Measurements from ENCODE around the gene TPRX1.
"Not testable (repeated sequence)": the region's sequence is repeated elsewhere in the genome, so short reads cannot be mapped to it uniquely, and the experiment has no call there.

Gene TPRX1, protein sequence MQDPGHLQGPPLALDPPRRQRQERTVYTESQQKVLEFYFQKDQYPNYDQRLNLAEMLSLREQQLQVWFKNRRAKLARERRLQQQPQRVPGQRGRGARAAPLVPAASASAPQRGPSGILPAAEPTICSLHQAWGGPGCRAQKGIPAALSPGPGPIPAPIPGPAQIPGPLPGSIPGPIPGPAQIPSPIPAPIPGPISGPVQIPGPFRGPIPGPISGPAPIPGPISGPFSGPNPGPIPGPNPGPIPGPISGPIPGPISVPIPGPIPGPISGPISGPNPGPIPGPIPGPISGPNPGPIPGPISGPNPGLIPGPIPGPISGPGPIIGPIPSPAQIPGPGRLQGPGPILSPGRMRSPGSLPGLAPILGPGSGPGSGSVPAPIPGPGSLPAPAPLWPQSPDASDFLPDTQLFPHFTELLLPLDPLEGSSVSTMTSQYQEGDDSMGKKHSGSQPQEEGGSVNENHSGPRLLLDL

GRCh38 chr19:47804451-47804850 lies at the start of gene TPRX1:
Gene TPRX1 (minus strand): TSS chr19:47804551. CDS start chr19:47804539, 12 bp downstream.
- H3K9me3 Mint-ChIP-seq; H3K27ac Mint-ChIP-seq; H3K4me1 Mint-ChIP-seq (ENCODE audit: low read depth); H3K27me3 Mint-ChIP-seq; H3K36me3 Mint-ChIP-seq (ENCODE audit: low read depth); intact Hi-C loops (cut with micrococcal nuclease); H3K4me3 Mint-ChIP-seq: not testable (repeated sequence)

DNA sequence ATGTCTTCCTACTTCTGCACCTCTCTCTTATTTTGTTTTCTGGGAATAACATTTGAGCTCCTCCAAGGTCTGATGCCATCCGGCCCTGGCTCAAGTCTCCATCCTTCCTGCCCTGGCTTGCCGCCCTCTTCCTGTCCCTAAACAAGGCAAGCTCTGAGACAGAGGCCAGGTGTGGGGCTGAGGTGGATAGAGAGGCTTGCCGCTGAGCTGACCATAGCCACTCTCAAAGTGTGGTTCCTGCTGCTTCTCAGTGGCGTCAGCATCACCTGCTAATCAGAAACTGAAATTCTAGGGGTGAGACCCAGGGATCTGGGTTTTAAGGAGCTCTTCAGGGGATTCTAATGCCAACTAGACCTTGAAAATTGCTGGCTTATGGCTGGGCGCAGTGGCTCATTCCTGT lies 48.7 kb upstream of the TPRX1 start:
- Mint-ChIP-seq H3K27ac (no peak overlapping the region), H3K4me1 (ENCODE audit: low read depth) (peaks cover 8% of the 10 kb centered on the region), H3K4me3 (no peak overlapping the region), H3K36me3 (ENCODE audit: low read depth) (no peaks in the 10 kb centered on the region), H3K9me3 (no peaks in the 10 kb centered on the region), H3K27me3 (peaks cover 57% of the 10 kb centered on the region)
- intact Hi-C loops (cut with micrococcal nuclease): no loop called here

- Mint-ChIP-seq H3K4me3 (no peak overlapping the region), H3K9me3 (no peaks in the 10 kb centered on the region), H3K36me3 (ENCODE audit: low read depth) (no peaks in the 10 kb centered on the region), H3K27me3 (peaks cover 53% of the 10 kb centered on the region), H3K4me1 (ENCODE audit: low read depth) (peaks cover 8% of the 10 kb centered on the region), H3K27ac (no peak overlapping the region)
- intact Hi-C loops (cut with micrococcal nuclease): no loop called here
Measured at GRCh38 chr19:47848823-47849473, 44.6 kb upstream of the TPRX1 start.

GRCh38 chr19:47848425-47848822 lies 44.1 kb upstream of the TPRX1 start:
- no peaks in the 10 kb centered on the region for H3K9me3 Mint-ChIP-seq
- no peaks in the 10 kb centered on the region for H3K36me3 Mint-ChIP-seq (ENCODE audit: low read depth)
- H3K27me3 Mint-ChIP-seq: peaks cover 49% of the 10 kb centered on the region
- intact Hi-C loops (cut with micrococcal nuclease): no loop called here
- H3K4me3 Mint-ChIP-seq: no peak overlapping the region
- no peak overlapping the region for H3K27ac Mint-ChIP-seq
- H3K4me1 Mint-ChIP-seq (ENCODE audit: low read depth): peaks cover 8% of the 10 kb centered on the region

GRCh38 chr19:47842941-47843340 lies 38.6 kb upstream of the TPRX1 start:
- H3K27me3 Mint-ChIP-seq: peaks cover 12% of the 10 kb centered on the region
- H3K4me1 Mint-ChIP-seq (ENCODE audit: low read depth): no peaks in the 10 kb centered on the region
- intact Hi-C loops (cut with micrococcal nuclease): no loop called here
- no peak overlapping the region for H3K4me3 Mint-ChIP-seq
- no peaks in the 10 kb centered on the region for H3K36me3 Mint-ChIP-seq (ENCODE audit: low read depth)
- no peak overlapping the region for H3K27ac Mint-ChIP-seq
- H3K9me3 Mint-ChIP-seq: no peaks in the 10 kb centered on the region

GRCh38 chr19:47839913-47840312 lies 35.6 kb upstream of the TPRX1 start:
- Mint-ChIP-seq H3K27me3 (peaks cover 4% of the 10 kb centered on the region), H3K9me3 (no peaks in the 10 kb centered on the region), H3K4me3 (no peak overlapping the region), H3K27ac (no peak overlapping the region), H3K4me1 (ENCODE audit: low read depth) (no peaks in the 10 kb centered on the region), H3K36me3 (ENCODE audit: low read depth) (no peaks in the 10 kb centered on the region)
- intact Hi-C loops (cut with micrococcal nuclease): no loop called here

DNA sequence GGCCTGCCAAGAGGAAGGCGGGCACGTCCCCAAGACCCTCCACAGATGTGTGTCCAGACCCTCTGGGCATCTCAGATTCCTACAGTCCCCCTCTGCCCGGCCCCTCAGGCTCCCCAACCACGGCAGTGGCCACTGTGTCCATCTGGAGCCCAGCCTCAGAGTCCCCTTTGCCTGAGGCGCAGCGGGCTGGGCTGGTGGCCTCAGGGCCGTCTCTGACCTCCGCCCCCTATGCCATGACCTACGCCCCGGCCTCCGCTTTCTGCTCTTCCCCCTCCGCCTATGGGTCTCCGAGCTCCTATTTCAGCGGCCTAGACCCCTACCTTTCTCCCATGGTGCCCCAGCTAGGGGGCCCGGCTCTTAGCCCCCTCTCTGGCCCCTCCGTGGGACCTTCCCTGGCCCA lies 35.1 kb upstream of the TPRX1 start:
- Mint-ChIP-seq H3K4me1 (ENCODE audit: low read depth) (no peaks in the 10 kb centered on the region), H3K27ac (no peak overlapping the region), H3K9me3 (no peaks in the 10 kb centered on the region)

GRCh38 chr19:47836038-47836437 lies 31.7 kb upstream of the TPRX1 start:
- intact Hi-C loops (cut with micrococcal nuclease): no loop called here
- H3K36me3 Mint-ChIP-seq (ENCODE audit: low read depth): no peaks in the 10 kb centered on the region
- no peak overlapping the region for H3K27ac Mint-ChIP-seq
- no peaks in the 10 kb centered on the region for H3K4me1 Mint-ChIP-seq (ENCODE audit: low read depth)
- H3K4me3 Mint-ChIP-seq: no peak overlapping the region
- peaks cover 1% of the 10 kb centered on the region for H3K27me3 Mint-ChIP-seq
- no peaks in the 10 kb centered on the region for H3K9me3 Mint-ChIP-seq

More for the DNA sequence above, 35.1 kb upstream of the TPRX1 start:
- intact Hi-C loops (cut with micrococcal nuclease): no loop called here
- H3K4me3 Mint-ChIP-seq: no peak overlapping the region
- peaks cover 4% of the 10 kb centered on the region for H3K27me3 Mint-ChIP-seq
- H3K36me3 Mint-ChIP-seq (ENCODE audit: low read depth): no peaks in the 10 kb centered on the region

- Mint-ChIP-seq H3K27me3 (peaks cover 8% of the 10 kb centered on the region), H3K9me3 (no peaks in the 10 kb centered on the region), H3K36me3 (ENCODE audit: low read depth) (no peaks in the 10 kb centered on the region), H3K27ac (no peak overlapping the region), H3K4me1 (ENCODE audit: low read depth) (no peaks in the 10 kb centered on the region), H3K4me3 (no peak overlapping the region)
- intact Hi-C loops (cut with micrococcal nuclease): no loop called here
Measured at GRCh38 chr19:47832723-47833122, 28.4 kb upstream of the TPRX1 start.

- Mint-ChIP-seq H3K27ac (no peak overlapping the region), H3K4me3 (no peak overlapping the region), H3K9me3 (peaks cover 9% of the 10 kb centered on the region)
Measured at GRCh38 chr19:47826800-47827199, 22.4 kb upstream of the TPRX1 start.

GRCh38 chr19:47824396-47824795 lies 20.0 kb upstream of the TPRX1 start:
- H3K9me3 Mint-ChIP-seq: peaks cover 9% of the 10 kb centered on the region
- intact Hi-C loops (cut with micrococcal nuclease): no loop called here
- no peak overlapping the region for H3K4me3 Mint-ChIP-seq
- no peak overlapping the region for H3K27ac Mint-ChIP-seq
- H3K36me3 Mint-ChIP-seq (ENCODE audit: low read depth): no peaks in the 10 kb centered on the region
- peaks cover 31% of the 10 kb centered on the region for H3K27me3 Mint-ChIP-seq
- H3K4me1 Mint-ChIP-seq (ENCODE audit: low read depth): peaks cover 8% of the 10 kb centered on the region

More at GRCh38 chr19:47826800-47827199, 22.4 kb upstream of the TPRX1 start:
- H3K4me1 Mint-ChIP-seq (ENCODE audit: low read depth): no peaks in the 10 kb centered on the region
- H3K36me3 Mint-ChIP-seq (ENCODE audit: low read depth): no peaks in the 10 kb centered on the region
- peaks cover 11% of the 10 kb centered on the region for H3K27me3 Mint-ChIP-seq
- intact Hi-C loops (cut with micrococcal nuclease): no loop called here

GRCh38 chr19:47821460-47822020 lies 17.2 kb upstream of the TPRX1 start, which contains the start of gene CRX:
Gene CRX (plus strand): TSS chr19:47821937. CDS start chr19:47834444, 12,507 bp downstream.
- Mint-ChIP-seq H3K27me3 (peaks cover 34% of the 10 kb centered on the region), H3K9me3 (peaks cover under 1% of the 10 kb centered on the region), H3K36me3 (ENCODE audit: low read depth) (no peaks in the 10 kb centered on the region), H3K27ac (no peak within 1 kb of the TSS), H3K4me3 (no peak within 1 kb of the TSS), H3K4me1 (ENCODE audit: low read depth) (peaks cover 8% of the 10 kb centered on the region)
- intact Hi-C loops (cut with micrococcal nuclease): no loop called here

DNA sequence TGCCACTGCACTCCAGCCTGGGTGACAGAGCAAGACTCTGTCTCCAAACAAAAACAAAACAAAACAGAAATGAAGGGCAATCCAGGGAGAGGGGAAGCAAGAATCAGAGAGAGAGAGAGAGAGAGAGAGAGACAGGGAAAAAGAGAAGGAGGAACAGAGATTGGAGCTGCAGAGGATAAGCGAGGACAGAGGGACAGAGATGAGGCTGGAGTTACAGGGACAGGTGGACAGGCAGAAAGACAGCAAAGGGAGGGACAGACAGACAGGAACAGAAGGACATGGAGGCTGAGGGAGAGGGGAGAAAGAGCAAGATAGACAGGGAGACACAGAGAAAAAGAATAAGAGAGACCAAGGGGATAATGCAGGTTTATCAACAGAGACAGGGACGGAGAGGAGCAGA lies 16.1 kb upstream of the TPRX1 start:
- Mint-ChIP-seq H3K4me3 (no peak overlapping the region), H3K9me3 (no peaks in the 10 kb centered on the region), H3K4me1 (ENCODE audit: low read depth) (peaks cover 8% of the 10 kb centered on the region), H3K27me3 (peaks cover 34% of the 10 kb centered on the region), H3K27ac (no peak overlapping the region), H3K36me3 (ENCODE audit: low read depth) (no peaks in the 10 kb centered on the region)
- intact Hi-C loops (cut with micrococcal nuclease): no loop called here

- H3K27me3 Mint-ChIP-seq: peaks cover 34% of the 10 kb centered on the region
- no peaks in the 10 kb centered on the region for H3K9me3 Mint-ChIP-seq
- H3K4me3 Mint-ChIP-seq: no peak overlapping the region
- H3K27ac Mint-ChIP-seq: no peak overlapping the region
- intact Hi-C loops (cut with micrococcal nuclease): no loop called here
- H3K4me1 Mint-ChIP-seq (ENCODE audit: low read depth): peaks cover 8% of the 10 kb centered on the region
- no peaks in the 10 kb centered on the region for H3K36me3 Mint-ChIP-seq (ENCODE audit: low read depth)
Measured at GRCh38 chr19:47819858-47820257, 15.5 kb upstream of the TPRX1 start.
